ENCODE data around the gene TTLL11. TPM values are rescaled to one million over a fixed set of nuclear protein-coding genes. Genes with fewer than 3 reads are reported as not detected.

The TTLL11 gene
- total RNA-seq (2021; fragmentation: NEBNext Ultra II Directional; extraction: Animal tissue kit (Norgen Biotek cat#: 25700)) = 10 to 100 TPM in 1 of 6 experiments, 1 to 10 TPM in 5; 6.9 to 10.2 (median 8.3) TPM
- long read RNA-seq, partial matches to known transcripts = 0 of 2 reads
- long read RNA-seq, other reads (novel, unspliced or antisense) = 2 of 2 reads

- Mint-ChIP-seq H3K27me3 (ENCODE audit: insufficient read depth) (peaks cover 4% of the 10 kb centered on the region; the same call in 1 of the 2 replicates), H3K9me3 (no peaks in the 10 kb centered on the region), H3K4me1 (ENCODE audit: low read depth) (peaks cover 44% of the 10 kb centered on the region), H3K4me3 (peak within 1 kb of the TSS; percentile 95), H3K36me3 (ENCODE audit: low read depth) (no peaks in the 10 kb centered on the region), H3K27ac (peak within 1 kb of the TSS; percentile 66)
- DNase-seq = peak; percentile 95
- TF ChIP-seq CTCF (IDR thresholded peaks at IDR 0.05) = no peak
Measured at GRCh38 chr9:122092611-122093506, at the start of gene TTLL11. Gene TTLL11 (minus strand): TSS chr9:122093308. CDS start chr9:122093148, 160 bp downstream.

GRCh38 chr9:122141671-122142070 lies 48.6 kb upstream of the TTLL11 start:
- peaks cover 19% of the 10 kb centered on the region for H3K36me3 Mint-ChIP-seq (ENCODE audit: low read depth)
- H3K27me3 Mint-ChIP-seq (ENCODE audit: insufficient read depth) = peaks cover 1% of the 10 kb centered on the region; the same call in 1 of the 2 replicates
- no peaks in the 10 kb centered on the region for H3K9me3 Mint-ChIP-seq
- no peak overlapping the region for H3K4me3 Mint-ChIP-seq
- peaks cover 25% of the 10 kb centered on the region for H3K4me1 Mint-ChIP-seq (ENCODE audit: low read depth)
- TF ChIP-seq CTCF (IDR thresholded peaks at IDR 0.05) = no peak
- no peak for DNase-seq
- H3K27ac Mint-ChIP-seq = no peak overlapping the region

- DNase-seq = no peak
- H3K36me3 Mint-ChIP-seq (ENCODE audit: low read depth) = peaks cover 19% of the 10 kb centered on the region
- H3K4me3 Mint-ChIP-seq = no peak overlapping the region
- no peak for TF ChIP-seq CTCF (IDR thresholded peaks at IDR 0.05)
- peaks cover 3% of the 10 kb centered on the region; the same call in 1 of the 2 replicates for H3K27me3 Mint-ChIP-seq (ENCODE audit: insufficient read depth)
- H3K9me3 Mint-ChIP-seq = no peaks in the 10 kb centered on the region
- H3K4me1 Mint-ChIP-seq (ENCODE audit: low read depth) = peaks cover 25% of the 10 kb centered on the region
- no peak overlapping the region for H3K27ac Mint-ChIP-seq
Measured at GRCh38 chr9:122140368-122141193, 47.5 kb upstream of the TTLL11 start.

GRCh38 chr9:122138560-122139268 lies 45.6 kb upstream of the TTLL11 start:
- no peak for TF ChIP-seq CTCF (IDR thresholded peaks at IDR 0.05)
- H3K27ac Mint-ChIP-seq = no peak overlapping the region

GRCh38 chr9:122135529-122135859 lies 42.4 kb upstream of the TTLL11 start:
- no peaks in the 10 kb centered on the region for H3K9me3 Mint-ChIP-seq
- no peak for DNase-seq
- H3K27ac Mint-ChIP-seq = no peak overlapping the region
- H3K27me3 Mint-ChIP-seq (ENCODE audit: insufficient read depth) = peaks cover 5% of the 10 kb centered on the region
- no peak for TF ChIP-seq CTCF (IDR thresholded peaks at IDR 0.05)
- H3K4me3 Mint-ChIP-seq = no peak overlapping the region
- H3K4me1 Mint-ChIP-seq (ENCODE audit: low read depth) = peaks cover 24% of the 10 kb centered on the region
- peaks cover 4% of the 10 kb centered on the region; the same call in 1 of the 2 replicates for H3K36me3 Mint-ChIP-seq (ENCODE audit: low read depth)

More at GRCh38 chr9:122138560-122139268, 45.6 kb upstream of the TTLL11 start:
- no peak overlapping the region for H3K4me3 Mint-ChIP-seq
- H3K27me3 Mint-ChIP-seq (ENCODE audit: insufficient read depth) = peaks cover 5% of the 10 kb centered on the region; the same call in 1 of the 2 replicates
- no peaks in the 10 kb centered on the region for H3K9me3 Mint-ChIP-seq
- peaks cover 25% of the 10 kb centered on the region for H3K4me1 Mint-ChIP-seq (ENCODE audit: low read depth)
- H3K36me3 Mint-ChIP-seq (ENCODE audit: low read depth) = peaks cover 10% of the 10 kb centered on the region
- peak; percentile 15 for DNase-seq
